ENCODE measurements around the gene CIZ1.

The CIZ1 gene

DNA sequence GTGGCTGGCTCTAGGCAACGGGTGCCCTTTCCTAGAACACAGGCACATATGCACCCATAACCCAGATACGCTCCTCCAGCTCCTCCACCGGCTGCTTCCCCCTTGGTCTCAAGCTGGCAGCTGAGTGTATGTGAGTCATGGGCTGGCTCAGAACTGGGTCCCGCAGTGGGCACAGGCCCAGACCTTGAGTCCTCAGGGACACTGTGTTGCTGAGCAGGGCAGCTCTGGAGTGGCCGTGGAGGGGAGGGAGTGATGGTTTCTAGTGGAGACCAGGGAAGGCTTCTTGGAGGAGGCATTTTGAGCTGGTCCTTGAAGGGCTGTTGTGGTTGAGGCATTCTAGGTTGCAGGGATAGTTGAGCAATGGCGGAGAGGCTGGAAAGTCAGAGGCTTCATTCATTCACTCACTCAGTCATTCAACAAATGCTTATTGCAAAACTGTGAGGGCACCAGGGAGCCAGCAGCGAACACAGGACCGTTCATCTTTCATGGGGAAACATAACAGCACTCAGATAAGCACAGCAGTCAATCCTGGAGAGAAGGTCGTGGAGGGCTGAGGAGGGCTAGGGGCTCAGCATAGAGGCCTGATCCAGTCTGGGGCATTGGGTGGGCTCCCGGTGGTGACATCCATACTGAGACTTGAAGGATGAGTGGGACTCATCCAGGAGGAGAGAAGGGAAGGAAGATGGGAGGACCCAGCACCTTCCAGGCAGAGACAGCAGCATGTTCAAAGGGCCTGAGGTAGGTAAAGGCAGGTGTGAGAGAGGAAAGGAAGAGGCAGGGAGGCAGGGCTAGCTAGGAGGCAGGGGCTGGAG, 29.0 kb downstream of the CIZ1 start:
- no peak for DNase-seq (ENCODE audit: low read depth in 2 of 2)

DNA sequence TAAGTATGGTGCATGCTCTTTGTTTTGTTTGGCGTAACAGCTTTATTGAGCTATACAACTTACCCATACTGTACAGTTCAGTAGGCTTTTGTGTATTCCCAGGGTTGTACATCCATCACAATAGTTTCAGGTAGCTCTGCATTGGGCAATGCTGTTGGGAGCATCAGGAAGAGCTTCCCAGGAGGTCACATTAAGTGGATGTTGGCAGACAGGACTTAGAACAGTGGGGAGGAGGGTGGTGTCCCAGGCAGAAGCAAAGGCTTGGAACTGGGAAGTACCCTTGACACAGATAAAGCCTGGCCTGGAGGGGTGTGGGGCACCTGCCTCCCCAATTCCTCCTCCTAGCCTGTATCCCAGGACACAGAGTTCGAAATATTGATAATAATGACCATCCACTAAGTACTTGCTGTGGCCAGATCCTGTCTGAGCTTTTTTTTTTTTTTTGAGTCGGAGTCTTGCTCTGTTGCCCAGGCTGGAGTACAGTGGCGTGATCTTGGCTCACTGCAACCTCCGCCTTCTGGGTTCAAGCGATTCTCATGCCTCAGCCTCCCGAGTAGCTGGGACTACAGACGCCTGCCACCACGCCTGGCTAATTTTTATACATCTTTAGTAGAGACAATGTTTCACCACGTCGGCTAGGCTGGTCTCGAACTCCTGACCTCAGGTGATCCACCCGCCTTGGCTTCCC, 30.0 kb downstream of the CIZ1 start:
- no peak for DNase-seq (ENCODE audit: low read depth in 2 of 2)

DNA sequence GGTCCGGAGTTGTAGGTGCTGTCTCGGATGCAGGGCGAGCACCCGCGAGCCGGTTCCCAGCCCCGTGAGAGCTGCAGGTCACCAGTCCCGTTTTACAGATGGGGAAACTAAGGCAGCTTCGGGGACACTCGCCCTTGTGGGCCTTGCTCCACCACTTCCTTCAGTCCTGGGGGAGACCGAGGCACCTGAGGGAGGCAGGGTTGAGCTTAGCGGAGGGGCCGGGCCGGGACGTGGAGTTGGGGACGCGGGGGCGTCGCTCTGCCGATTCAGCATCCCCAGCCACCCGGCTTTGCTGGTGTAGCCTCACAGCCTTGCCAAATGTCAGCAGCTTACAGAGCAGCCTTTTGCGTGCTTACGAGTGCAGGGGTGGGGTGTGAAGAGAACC, 30.8 kb downstream of the CIZ1 start:
- DNase-seq (ENCODE audit: low read depth in 2 of 2): peak; percentile 9 to 14

DNA sequence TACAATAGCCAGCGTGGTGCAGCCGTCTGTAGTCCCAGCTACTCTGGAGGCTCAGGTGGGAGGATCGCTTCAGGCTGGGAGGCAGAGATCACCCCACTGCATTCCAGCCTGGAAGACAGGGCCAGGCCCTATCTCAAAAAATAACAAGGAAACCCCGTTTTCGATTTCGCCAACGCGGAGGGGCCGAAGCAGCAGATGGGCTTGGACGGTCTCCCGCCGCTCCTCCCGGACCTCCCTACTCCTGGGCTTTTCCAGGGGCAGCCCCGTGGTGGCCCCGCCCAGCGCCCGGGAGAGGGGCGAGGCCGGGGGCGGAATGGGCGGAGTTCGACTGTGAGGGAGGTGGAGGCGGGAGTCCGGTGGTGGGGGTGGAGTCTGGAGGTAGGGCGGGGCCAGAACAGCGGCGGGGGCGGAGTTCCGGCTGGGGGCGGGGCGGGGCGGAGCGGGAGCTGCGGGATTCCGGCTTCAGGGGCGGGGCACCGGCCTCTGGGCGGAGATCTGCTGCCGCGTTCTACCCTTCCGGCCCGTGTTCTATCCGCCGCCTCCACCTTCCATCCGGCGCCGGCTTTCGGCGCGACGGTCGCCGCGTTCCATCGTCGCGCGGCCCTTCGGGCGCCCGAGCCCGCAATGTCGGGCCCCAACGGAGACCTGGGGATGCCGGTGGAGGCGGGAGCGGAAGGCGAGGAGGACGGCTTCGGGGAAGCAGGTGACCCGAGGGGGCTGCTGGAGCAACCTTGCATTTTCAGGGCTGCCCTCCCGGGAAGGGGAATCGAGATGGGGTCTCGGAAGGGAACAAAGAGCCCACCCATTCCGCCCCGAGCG, 31.4 kb downstream of the CIZ1 start, which contains the start of gene BBLN:
Gene BBLN, plus strand, starts transcription at position 482 of the 819 bp plus-strand sequence. Its CDS starts 143 bp downstream, at position 625.
- peak; percentile 88 to 92 for DNase-seq (ENCODE audit: low read depth in 2 of 2)

DNA sequence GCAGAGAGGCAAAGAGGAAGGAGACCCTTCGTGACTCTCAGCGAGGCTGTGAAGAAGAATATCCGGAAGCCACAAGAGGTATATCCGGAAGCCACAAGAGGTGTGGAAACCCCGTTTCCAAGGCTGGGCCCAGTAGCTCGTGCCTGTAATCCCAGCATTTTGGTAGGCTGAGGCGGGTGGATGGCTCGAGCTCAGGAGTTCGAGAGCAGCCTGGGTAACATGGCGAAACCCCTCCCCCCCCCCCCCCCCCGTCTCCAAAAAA, 31.9 kb downstream of the CIZ1 start:
- DNase-seq (ENCODE audit: low read depth in 2 of 2): peak; percentile 12 to 15

DNA sequence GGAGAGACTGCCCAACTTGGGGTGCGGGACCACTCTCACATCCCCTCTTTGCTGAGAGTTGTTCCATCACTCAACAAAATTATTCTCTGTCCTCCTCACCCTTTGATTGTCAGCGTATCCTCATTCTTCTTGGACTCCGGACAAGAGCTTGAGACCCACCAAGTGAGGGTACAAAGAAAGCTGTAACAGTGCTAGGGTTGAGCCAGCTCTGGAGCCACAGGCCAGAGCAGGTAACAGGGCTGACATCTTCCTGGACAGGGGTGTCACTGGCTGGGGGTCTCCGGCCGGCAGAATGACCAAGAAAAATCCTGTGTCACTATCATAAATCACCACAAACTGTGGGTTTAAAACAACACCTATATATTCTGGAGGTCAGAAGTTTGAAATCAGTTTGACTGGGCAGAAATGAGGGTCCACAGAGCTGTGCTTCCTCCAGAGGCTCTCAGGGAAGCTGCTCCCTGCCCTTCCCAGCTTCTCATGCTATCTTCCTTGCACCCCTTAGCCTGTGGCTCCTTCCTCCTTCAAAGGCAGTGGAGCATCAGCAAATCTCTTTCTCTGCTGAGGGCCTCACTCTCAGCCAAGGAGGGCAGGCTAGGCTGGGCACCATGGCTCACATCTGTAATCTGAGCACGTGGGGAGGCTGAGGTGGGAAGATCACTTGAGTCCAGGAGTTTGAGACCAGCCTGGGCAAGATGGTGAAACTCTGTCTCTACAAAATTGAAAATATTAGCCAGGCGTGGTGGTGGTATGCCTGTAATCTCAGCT, 35.5 kb downstream of the CIZ1 start:
- no peak for DNase-seq (ENCODE audit: low read depth in 2 of 2)

DNA sequence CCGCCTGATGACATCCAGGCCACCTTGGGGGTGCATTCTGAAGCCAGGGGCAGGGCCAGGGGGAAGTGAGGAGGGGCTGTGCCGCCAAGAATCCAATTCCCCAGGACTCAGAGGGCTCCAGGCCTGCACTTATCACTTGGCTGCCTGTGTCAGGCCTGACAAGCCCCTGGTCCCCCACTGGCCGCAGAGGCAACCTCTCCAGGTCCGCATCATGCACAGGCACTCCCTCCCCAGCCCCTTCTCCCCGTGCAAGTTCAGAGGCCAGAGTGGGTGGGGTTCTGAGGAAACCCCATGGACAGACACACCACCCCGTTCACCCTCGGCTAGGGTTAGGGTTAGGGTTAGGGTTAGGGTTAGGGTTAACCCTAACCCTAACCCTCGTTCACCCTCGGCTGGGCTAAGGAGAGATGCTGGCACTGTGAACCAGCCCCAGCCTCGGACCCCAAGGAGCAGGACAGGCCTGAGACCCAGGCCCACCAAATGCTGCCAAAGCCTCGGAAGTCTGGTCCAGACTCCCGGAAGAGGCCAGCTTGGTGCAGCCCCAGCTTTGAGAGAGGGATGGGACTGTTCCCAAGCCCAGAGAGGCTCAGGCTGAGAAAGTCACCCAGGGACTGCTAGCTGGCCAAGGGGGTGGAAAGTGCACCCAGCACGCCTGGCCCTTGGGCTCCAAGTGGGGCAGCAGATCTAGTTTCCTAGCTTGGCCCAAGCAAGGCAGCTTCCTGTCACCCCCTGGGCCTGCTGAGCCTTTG, 37.3 kb downstream of the CIZ1 start:
- no peak for DNase-seq (ENCODE audit: low read depth in 2 of 2)

DNA sequence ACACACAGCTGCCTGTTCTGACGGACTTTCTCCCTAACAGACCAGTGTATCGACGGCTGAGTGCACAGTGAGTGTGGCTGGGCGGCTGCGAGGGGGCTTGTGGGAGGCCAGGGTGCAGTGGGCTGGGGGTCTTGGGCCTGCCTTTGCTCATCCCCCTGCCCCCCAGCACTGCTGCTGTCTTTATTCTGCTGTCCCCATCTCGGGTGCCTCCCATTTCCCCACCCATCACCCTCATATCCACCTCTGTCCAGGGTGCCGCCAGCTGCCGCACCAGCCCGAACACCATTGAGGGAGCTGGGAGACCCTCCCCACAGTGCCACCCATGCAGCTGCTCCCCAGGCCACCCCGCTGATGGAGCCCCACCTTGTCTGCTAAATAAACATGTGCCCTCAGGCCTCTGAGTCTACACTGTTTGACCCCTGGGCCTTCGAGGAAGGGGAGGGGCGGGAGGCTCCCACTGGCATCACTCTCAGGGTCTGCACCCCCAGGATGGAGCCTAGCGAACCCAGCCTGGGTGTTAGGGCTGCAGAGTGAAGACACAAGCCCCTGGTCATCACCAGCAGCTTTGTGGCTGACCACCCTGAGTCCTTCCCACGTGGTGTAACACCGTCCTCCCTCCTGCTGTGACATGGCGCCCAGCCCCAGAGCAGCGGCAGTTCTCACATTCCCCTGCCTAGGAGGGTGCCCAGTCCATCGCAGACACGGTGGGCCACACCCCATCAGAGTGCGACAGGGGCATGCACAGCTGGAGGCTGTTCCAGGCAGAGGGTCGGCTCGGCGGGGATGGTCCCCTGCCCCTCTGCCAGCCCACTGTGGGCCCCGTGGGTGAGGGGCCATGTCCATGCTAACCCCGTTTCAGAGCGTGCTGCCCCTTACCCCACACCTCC, 38.1 kb downstream of the CIZ1 start:
- DNase-seq (ENCODE audit: low read depth in 2 of 2): no peak

DNA sequence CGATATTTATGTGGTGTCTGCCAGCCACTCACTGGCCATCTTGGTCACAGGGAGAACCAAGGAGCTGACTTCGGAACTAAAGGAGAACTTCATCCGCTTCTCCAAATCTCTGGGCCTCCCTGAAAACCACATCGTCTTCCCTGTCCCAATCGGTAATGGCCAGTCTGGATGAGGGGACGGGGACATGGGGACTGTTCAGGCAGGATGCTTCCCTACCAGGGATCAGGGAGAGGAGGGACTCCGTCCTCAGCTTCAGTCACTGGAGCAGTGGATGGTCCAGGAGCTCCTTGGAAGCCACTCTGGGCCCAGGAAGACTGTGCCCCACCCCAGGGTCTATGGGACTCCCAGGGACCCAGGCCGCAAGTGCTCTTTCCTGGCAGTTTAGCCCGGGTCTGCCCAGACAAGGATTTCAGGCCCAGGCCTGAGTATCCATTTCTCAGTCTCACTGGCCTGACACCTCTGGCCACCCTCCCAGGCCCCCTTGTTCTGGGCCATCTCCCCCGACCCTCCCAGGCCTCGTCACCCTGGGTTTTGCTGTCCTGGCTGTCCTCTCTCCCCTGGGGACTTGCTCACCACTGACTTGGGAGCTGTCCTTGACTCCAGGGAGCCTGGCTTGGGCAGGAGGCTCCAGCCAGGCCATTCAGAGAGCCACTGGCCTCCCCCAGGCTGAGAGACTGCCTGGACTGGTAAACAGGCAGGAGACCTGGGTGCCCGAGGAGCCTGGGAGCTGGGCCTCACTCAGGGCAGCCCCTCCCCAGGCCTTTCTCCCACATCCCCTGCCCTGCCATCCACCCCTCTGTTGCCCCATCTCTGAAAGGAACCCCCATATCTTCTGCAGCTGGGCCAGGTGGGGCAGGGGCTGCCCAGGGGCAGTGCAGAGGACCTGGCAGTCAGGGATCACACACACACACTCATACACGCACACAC, 39.0 kb downstream of the CIZ1 start:
- no peak for DNase-seq (ENCODE audit: low read depth in 2 of 2)

DNA sequence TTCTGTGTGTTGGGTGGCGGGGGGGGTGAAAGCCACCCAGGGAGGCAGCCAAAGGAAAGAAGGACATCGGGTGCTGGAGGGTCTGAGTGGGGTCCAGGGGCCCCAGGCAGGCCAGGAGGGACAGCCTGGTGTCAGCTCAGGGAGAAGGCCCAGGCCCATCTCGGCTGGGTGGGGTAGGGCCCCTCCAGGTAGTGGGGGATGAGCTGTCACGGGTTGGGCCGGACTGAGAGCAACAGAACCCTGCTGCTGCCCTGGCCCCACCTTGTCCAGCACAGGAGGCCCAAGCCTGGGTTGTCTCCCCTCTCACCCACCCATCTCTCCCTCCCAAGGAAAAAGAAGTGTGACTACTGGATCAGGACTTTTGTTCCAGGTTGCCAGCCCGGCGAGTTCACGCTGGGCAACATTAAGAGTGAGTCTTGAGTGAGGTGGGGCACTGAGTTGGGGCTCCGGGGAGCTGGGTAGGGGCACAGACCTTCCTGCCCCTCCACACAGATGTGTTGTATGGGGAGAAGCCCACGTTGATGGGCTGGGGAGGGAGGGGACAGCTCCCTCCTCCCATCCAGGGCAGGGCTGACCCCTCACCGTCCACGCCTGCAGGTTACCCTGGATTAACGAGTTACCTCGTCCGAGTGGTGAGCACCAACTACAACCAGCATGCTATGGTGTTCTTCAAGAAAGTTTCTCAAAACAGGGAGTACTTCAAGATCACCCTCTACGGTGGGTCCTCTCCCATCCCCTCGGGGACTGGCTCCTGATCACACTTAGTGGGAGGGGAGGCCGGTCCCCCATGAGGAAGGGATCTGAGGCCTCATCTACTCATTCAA, 39.9 kb downstream of the CIZ1 start:
- DNase-seq (ENCODE audit: low read depth in 2 of 2): no peak

DNA sequence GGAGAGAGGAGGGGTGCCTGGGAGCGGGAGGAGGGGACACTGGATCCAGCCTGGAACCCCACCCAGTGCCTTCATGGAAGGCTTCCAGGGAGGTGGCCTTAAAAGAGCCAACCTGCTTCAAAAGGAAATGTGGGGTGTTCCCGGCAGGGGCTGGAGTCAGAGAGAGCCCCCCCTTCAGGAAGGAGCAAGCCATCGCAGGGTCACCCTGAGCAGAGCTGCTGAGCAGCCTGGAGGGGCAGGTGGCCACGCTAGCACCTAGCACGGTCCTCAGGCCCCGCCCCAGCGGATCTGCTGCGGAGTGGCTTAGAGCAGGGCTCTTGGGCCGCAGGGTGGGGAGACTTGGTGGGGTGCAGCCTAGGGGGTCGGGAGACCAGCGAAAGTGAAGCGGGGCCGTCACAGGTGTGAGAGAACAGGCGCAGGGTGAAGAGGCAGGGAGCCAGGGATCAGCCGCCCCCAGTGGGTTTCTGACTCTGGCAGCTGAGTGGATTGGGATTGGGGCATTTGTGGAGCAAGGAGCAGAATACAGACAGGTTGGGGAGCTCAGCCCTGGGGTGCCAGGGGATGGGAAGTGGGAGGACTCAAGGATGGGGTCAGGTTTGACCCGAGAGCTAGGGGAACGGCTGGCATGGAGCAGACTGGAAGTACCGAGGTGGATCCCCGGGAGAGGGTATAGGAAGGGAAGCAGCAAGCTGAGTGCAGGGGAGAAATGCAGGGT, 40.6 kb downstream of the CIZ1 start:
- DNase-seq (ENCODE audit: low read depth in 2 of 2): no peak

DNA sequence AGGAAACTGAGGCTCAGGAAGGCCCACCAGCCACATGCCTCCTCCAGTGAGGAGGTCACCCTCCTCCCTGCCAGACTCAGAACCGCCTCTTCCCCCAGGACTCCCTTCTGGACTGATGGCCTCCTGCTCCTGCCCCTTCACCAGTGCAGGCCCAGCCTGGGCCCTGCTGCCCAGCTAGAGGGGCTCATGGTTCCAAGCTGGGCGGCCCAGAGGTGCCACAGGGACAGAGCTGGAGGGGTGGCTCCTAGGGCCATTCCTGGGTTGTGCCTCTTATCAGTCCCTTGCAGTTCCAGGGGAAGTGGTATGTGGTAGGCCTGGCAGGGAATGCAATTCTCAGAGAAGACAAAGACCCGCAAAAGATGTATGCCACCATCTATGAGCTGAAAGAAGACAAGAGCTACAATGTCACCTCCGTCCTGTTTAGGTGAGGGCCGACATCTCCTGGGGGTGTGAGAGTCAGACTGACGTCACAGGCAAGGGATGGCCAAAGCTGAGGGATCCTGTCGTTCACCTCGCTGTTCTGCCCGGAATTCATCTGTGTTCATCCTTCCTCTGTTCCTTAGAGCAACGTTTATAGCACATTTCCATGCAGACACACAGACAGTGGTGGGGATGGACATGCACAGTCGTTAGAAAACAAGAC, 41.3 kb downstream of the CIZ1 start:
- DNase-seq (ENCODE audit: low read depth in 2 of 2): no peak

DNA sequence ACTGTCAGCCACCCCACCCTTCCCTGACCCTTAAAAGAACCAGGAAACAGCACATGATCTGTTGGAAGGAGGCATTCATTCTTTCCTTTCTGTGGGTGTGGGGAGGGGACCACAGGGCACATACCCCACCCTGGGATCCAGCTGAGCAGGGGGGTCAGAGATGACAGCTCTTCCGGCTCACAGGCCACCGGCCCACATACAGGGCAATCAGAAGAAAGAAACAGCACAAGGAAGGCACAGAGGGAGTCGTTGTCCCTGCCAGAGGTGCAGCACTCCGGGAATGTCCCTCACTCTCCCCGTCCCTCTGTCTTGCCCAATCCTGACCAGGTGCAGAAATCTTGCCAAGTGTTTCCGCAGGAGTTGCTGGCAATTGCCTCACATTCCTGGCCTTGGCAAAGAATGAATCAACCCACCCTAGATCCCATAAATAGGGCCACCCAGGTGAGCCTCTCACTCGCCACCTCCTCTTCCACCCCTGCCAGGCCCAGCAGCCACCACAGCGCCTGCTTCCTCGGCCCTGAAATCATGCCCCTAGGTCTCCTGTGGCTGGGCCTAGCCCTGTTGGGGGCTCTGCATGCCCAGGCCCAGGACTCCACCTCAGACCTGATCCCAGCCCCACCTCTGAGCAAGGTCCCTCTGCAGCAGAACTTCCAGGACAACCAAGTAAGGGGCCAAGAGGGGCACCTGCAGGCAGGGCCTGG, 42.2 kb downstream of the CIZ1 start, which contains the start of gene LCN2:
Gene LCN2, plus strand, starts transcription at position 453 of the 701 bp plus-strand sequence. Its CDS starts 73 bp downstream, at position 526.
- DNase-seq (ENCODE audit: low read depth in 2 of 2): no peak

DNA sequence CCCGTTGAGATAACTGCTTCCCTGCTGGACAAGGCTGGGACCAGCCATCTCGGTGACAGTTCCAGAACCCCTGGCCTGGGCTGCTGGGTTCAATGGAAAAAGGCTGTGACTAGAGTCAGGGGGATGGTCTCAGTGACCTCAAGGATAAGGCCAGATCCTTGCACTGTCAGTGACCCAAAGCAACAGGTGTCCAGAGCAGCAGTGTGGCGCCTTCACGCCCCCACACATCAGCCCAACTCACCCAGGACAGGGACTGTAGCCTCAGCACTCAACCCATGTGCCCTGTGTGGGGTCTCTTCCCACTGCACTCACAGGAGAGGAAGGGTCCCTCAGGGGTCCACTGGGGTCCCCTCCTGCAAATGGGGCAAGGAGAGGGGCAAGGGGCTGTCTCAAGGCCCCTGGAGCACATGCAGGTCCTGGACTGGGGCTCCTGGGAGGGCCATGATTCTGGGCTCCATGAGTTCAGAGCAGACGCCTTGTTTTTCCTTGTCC, 42.8 kb downstream of the CIZ1 start:
- DNase-seq (ENCODE audit: low read depth in 2 of 2): no peak

DNA sequence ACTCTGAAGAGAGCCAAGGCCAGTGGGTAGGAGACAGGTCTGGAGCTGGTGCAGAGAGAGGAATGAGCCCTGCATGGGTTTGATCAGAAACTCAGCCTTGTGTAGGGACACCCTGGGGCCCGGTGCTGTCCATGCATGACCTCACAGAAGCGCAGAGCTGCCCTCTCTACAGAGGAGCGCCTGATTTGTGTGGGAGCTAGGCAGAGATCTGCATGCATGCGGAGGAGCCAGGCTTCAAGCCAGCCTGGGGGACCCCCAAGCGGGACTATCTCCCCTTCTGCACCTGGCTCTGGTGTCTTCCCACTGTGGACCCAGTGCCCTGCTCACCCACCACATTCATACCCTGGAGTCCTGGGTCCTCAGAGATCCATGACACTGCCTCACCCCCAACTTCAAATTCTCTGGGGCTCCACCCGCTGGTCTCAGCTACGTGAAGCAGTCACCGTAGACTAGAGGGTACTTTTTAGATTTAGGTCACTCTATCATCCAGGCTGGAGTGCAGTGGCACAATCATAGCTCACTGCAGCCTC, 44.7 kb downstream of the CIZ1 start:
- no peak for DNase-seq (ENCODE audit: low read depth in 2 of 2)

DNA sequence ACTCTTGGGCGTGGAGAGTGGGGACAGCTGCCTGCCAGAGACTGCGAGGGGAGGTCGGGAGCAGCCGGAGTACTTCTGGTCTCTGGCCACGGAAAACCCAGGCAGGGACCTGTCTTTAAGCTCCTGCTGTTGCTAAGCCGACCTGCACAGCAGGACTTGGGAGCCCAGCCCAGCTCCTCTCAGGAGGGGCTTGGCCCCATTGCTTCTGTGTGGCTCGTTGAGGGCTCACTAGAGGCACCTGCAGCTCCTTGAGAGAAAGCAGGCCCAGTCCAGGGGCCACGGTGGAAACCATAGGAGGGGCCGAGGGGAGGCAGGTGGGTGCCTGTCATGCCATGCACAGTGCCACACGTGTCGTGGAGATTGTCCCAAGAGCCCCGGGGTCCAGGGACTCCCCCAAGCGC, 45.4 kb downstream of the CIZ1 start:
- no peak for DNase-seq (ENCODE audit: low read depth in 2 of 2)

Measured in stimulated activated CD8-positive, alpha-beta memory T cell treated with anti-CD3 and anti-CD28 coated beads, Interleukin-2, amount 100 ng/mL, for 1 hour (primary cell).